ENCODE results near the gene CHRNA4.

Gene CHRNA4

GRCh38 chr20:63406011-63406410, 44.9 kb upstream of the CHRNA4 start:
- Histone ChIP-seq H3K9ac (ENCODE audit: low read depth, low read length, poor library complexity, severe bottlenecking) (no peak overlapping the region), H3K4me2 (ENCODE audit: low read depth, low read length, poor library complexity, severe bottlenecking) (no peak overlapping the region), H3K9me2 (replicated peaks; ENCODE audit: low read depth, low read length) (no peaks in the 10 kb centered on the region), H3K79me2 (ENCODE audit: insufficient read depth, low read length) (no peaks in the 10 kb centered on the region), H2AFZ (ENCODE audit: low read length) (no peak overlapping the region), H4K20me1 (ENCODE audit: insufficient read depth, low read length, poor library complexity, severe bottlenecking) (no peaks in the 10 kb centered on the region), H3K4me3 (ENCODE audit: low read length, poor library complexity, severe bottlenecking) (no peak overlapping the region), H3K27me3 (ENCODE audit: insufficient read depth, low read length, poor library complexity, severe bottlenecking) (no peaks in the 10 kb centered on the region), H3K4me1 (ENCODE audit: insufficient read depth, low read length, poor library complexity, severe bottlenecking) (no peaks in the 10 kb centered on the region), H3K9me3 (ENCODE audit: insufficient read depth, low read depth, low read length) (no peaks in the 10 kb centered on the region), H3K36me3 (ENCODE audit: insufficient read depth, low read length) (no peaks in the 10 kb centered on the region), H3F3A (ENCODE audit: low read depth) (no peaks in the 10 kb centered on the region)
- TF ChIP-seq EZH2phosphoT487 (IDR thresholded peaks at IDR 0.05; ENCODE audit: borderline replicate concordance) (no peak), CTCF (conservative IDR thresholded peaks at IDR 0.05; ENCODE audit: low read length) (no peak)

- no peak overlapping the region for H3K9ac ChIP-seq (ENCODE audit: low read depth, low read length, poor library complexity, severe bottlenecking)
- no peaks in the 10 kb centered on the region for H3K36me3 ChIP-seq (ENCODE audit: insufficient read depth, low read length)
- H2AFZ ChIP-seq (ENCODE audit: low read length) = no peak overlapping the region
- H3K27me3 ChIP-seq (ENCODE audit: insufficient read depth, low read length, poor library complexity, severe bottlenecking) = no peaks in the 10 kb centered on the region
- TF ChIP-seq CTCF (conservative IDR thresholded peaks at IDR 0.05; ENCODE audit: low read length) (no peak), EZH2phosphoT487 (IDR thresholded peaks at IDR 0.05; ENCODE audit: borderline replicate concordance) (no peak)
- H3K4me1 ChIP-seq (ENCODE audit: insufficient read depth, low read length, poor library complexity, severe bottlenecking) = no peaks in the 10 kb centered on the region
- H3K79me2 ChIP-seq (ENCODE audit: insufficient read depth, low read length) = no peaks in the 10 kb centered on the region
- H4K20me1 ChIP-seq (ENCODE audit: insufficient read depth, low read length, poor library complexity, severe bottlenecking) = no peaks in the 10 kb centered on the region
- no peaks in the 10 kb centered on the region for H3K9me3 ChIP-seq (ENCODE audit: insufficient read depth, low read depth, low read length)
- H3K4me3 ChIP-seq (ENCODE audit: low read length, poor library complexity, severe bottlenecking) = no peak overlapping the region
- H3K9me2 ChIP-seq (replicated peaks; ENCODE audit: low read depth, low read length) = no peaks in the 10 kb centered on the region
- H3F3A ChIP-seq (ENCODE audit: low read depth) = no peaks in the 10 kb centered on the region
- H3K4me2 ChIP-seq (ENCODE audit: low read depth, low read length, poor library complexity, severe bottlenecking) = no peak overlapping the region
Measured at GRCh38 chr20:63405102-63405730, 44.1 kb upstream of the CHRNA4 start.

GRCh38 chr20:63404129-63405085, 43.3 kb upstream of the CHRNA4 start:
- H2AFZ ChIP-seq (ENCODE audit: low read length) = no peak overlapping the region
- no peak overlapping the region for H3K4me3 ChIP-seq (ENCODE audit: low read length, poor library complexity, severe bottlenecking)
- no peaks in the 10 kb centered on the region for H3K9me2 ChIP-seq (replicated peaks; ENCODE audit: low read depth, low read length)
- H3K79me2 ChIP-seq (ENCODE audit: insufficient read depth, low read length) = no peaks in the 10 kb centered on the region
- no peaks in the 10 kb centered on the region for H3K27me3 ChIP-seq (ENCODE audit: insufficient read depth, low read length, poor library complexity, severe bottlenecking)
- TF ChIP-seq CTCF (conservative IDR thresholded peaks at IDR 0.05; ENCODE audit: low read length) = no peak
- no peak for TF ChIP-seq EZH2phosphoT487 (IDR thresholded peaks at IDR 0.05; ENCODE audit: borderline replicate concordance)
- H3K4me2 ChIP-seq (ENCODE audit: low read depth, low read length, poor library complexity, severe bottlenecking) = no peak overlapping the region
- no peaks in the 10 kb centered on the region for H3F3A ChIP-seq (ENCODE audit: low read depth)
- no peaks in the 10 kb centered on the region for H3K36me3 ChIP-seq (ENCODE audit: insufficient read depth, low read length)
- no peaks in the 10 kb centered on the region for H3K4me1 ChIP-seq (ENCODE audit: insufficient read depth, low read length, poor library complexity, severe bottlenecking)
- no peaks in the 10 kb centered on the region for H3K9me3 ChIP-seq (ENCODE audit: insufficient read depth, low read depth, low read length)
- H3K9ac ChIP-seq (ENCODE audit: low read depth, low read length, poor library complexity, severe bottlenecking) = no peak overlapping the region
- H4K20me1 ChIP-seq (ENCODE audit: insufficient read depth, low read length, poor library complexity, severe bottlenecking) = no peaks in the 10 kb centered on the region

All from Loucy (cell line).